GM12864 (cell line): ENCODE data around the gene TMEM221.

Experiments used
- DNase-seq: peaks from one replicate; pipeline ENCODE4 v3.0.0-alpha.2; 2011; ENCODE audit warnings: low read depth
- H3K4me3 ChIP-seq: 2 replicates; pipeline ENCODE4 v1.5.1; 2011; ENCODE audit warnings: mild to moderate bottlenecking, low read depth, low read length, control low read depth
- TF ChIP-seq, protein P1 (sequence below): IDR thresholded peaks from 2 replicates; pipeline ENCODE4 v1.5.1; 2011; ENCODE audit warnings: low read depth, mild to moderate bottlenecking, moderate library complexity, low read length, control low read depth, inconsistent platforms; ENCODE audit errors: missing control alignments

TMEM221 gene

DNA sequence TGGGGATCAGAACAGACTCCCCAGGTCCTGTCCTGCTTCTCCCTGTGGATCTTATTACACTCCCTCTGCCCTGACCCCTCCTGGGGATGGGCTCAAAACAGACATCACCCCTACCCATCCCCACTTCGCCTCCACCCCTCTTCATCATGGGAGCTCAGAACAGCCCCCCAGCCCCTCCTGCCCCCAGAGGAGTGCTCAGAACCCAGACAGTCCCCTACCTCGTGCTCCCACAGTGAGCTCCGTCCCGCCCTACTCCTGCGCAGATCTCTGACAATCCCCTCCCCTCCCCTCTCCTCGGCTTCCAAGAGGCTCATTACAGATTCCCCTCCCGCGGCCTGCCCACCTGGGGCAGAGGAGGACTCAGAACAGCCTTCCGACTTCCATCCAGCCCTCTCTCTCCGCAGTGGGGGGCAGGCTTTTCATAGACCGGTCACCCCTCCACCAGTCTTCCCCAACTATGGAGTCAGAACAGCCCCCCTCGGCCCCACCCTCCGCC, 6.2 kb upstream of the TMEM221 start:
- TF ChIP-seq, protein P1, sequence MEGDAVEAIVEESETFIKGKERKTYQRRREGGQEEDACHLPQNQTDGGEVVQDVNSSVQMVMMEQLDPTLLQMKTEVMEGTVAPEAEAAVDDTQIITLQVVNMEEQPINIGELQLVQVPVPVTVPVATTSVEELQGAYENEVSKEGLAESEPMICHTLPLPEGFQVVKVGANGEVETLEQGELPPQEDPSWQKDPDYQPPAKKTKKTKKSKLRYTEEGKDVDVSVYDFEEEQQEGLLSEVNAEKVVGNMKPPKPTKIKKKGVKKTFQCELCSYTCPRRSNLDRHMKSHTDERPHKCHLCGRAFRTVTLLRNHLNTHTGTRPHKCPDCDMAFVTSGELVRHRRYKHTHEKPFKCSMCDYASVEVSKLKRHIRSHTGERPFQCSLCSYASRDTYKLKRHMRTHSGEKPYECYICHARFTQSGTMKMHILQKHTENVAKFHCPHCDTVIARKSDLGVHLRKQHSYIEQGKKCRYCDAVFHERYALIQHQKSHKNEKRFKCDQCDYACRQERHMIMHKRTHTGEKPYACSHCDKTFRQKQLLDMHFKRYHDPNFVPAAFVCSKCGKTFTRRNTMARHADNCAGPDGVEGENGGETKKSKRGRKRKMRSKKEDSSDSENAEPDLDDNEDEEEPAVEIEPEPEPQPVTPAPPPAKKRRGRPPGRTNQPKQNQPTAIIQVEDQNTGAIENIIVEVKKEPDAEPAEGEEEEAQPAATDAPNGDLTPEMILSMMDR, result no peak
- H3K4me3 ChIP-seq, result no peak overlapping the region
- no peak for DNase-seq

GRCh38 chr19:17451820-17452219, 3.4 kb upstream of the TMEM221 start:
- no peak overlapping the region for H3K4me3 ChIP-seq
- TF ChIP-seq, protein P1, result no peak
- DNase-seq, result no peak

DNA sequence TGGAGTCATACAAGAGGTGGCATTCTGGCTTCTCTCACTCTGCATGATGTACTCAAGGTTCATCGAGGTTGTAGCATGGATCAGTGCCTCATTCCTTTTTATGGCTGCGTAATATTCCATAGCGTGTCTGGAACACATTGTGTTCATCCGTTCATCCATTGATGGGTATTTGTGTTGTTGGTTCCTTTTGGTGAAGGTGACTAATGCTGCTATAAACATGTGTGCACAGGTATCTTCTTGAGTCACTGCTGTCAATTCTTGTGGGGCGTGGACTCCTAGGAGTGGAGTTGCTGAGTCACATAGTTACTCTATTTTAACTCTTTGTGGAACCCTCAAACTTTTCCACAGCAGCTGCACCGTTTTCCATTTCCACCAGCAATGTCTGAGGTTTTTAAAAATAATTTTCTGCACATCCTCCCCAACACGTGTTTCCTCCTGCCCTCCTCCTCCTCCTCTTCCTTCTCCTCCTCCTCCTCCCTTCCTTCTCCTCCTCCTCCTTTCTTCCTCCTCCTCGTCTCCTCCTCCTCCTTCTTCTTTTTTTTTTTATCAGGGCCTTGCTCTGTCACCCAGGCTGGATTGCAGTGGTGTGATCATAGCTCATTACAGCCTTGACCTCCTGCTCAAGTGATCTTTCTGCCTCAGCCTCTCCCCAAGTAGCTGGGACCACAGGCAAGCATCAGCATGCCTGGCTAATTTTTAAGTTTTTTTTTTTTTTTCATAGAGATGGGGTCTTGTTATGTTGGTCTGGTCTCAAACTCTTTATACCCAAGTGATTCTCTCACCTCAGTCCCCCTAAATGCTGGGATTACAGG, 2.0 kb upstream of the TMEM221 start:
- TF ChIP-seq, protein P1, result no peak
- H3K4me3 ChIP-seq, result no peak overlapping the region
- DNase-seq, result peak; percentile 41

DNA sequence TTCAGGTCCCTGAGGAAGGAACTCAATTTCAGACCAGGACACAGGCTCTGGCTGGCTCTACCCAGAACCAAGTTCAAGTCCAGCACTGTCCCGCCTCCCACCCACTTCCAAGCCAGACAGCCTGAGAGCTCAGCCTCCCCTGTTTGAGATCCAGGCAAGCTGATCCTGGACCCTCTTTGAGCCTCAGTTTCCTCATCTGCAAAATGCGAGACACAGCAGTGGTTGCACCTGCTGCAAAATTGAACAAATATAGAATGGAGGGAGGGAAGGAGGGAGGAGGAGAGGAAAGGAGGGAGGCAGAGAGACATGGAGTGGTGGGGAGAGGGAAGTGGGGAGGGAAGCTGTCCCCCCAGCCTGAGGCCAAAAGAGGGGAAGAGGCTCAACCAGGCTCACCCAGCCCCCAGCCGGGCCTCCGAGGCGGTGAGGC, 751 bp downstream of the TMEM221 start:
- no peak for DNase-seq
- TF ChIP-seq, protein P1, result no peak
- H3K4me3 ChIP-seq, result no peak overlapping the region

DNA sequence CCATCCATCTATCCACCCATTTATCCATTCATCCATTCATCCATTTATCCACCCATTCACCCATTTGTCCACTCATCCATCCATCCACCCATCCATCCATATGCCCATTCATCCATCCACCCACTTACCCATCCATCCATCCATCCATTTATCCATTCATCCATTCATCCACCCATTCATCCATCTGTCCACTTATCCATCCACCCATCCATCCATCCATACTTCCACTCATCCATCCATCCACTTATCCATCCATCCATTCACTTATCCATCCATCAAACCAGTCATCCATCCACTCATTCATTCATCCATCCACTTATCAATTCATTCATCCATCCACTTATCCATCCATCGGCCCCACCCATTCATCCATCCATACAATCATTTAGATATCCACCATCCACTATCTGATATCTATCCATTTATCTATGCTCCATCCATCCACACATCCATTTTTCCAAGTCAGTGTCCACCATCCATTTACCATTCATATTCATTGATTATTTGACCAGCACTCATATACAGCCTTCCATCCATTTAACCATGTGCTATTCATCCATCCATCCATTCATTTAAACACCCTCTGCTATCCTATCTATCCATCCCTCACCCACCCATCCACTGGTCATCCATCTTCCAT, 2.8 kb downstream of the TMEM221 start:
- no peak overlapping the region for H3K4me3 ChIP-seq
- TF ChIP-seq, protein P1, result no peak
- DNase-seq, result no peak

DNA sequence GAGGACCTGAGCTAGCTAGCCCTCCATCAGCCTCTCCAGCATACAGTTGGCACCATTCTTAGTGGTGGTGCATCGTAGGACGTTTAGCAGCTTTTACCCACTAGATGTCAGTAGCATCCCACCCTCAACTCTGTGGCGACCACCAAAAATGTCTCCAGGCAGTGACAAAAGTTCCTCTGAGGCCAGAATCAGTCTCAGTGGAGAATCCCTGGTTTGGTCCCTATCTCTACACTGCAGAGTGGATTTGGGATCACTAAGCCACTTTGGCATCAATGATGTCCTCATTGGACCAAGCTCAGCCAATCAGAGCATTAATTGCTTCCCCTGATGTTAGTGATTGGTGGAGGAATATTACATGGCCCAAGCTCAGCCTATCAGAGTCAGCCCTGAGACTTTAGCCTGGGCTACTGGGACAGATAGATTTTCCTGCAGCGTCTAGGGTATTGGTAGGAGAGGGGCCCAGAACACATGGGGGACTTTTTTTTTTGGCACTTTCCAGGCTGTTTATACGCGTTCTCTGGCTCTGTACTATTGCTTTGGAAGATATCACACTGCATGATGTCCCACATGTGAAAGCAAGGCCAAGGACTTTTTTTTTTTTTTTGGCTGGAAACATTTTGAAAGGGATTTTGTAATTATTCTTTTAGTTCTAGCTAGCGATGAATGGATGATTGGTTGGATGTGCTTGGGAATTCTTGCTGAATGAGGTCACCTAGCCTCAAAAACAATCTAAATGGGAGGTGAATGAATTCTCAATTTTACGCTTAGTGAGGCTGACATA, 7.0 kb downstream of the TMEM221 start:
- TF ChIP-seq, protein P1, result peak; percentile 66
- H3K4me3 ChIP-seq, result no peak overlapping the region
- DNase-seq, result no peak
